ENCODE results near the gene KSR2. TPM values are rescaled to one million over a fixed set of nuclear protein-coding genes. Genes with fewer than 3 reads are reported as not detected.

Gene KSR2
- total and polyA plus RNA-seq, 2 of the 4 experiments (the other 2 are of a cell fraction) = not detected

- H2AFZ ChIP-seq (replicated peaks; ENCODE audit: low read length, poor library complexity) = no peak overlapping the region
- no peak overlapping the region for H3K14ac ChIP-seq (replicated peaks; ENCODE audit: low read depth, low read length)
- no peak overlapping the region for H3K4me3 ChIP-seq (ENCODE audit: insufficient read depth, low read depth, low read length)
- no peaks in the 10 kb centered on the region for H3K9me1 ChIP-seq (ENCODE audit: insufficient read depth, low read length)
- no peak overlapping the region for H2AK5ac ChIP-seq (ENCODE audit: low read depth, low read length)
- dilution Hi-C loops (cut with HindIII; ENCODE audit: low sequenced_read_pairs, unreplicated experiment) (no loop called here), intact Hi-C loops (cut with micrococcal nuclease) (no loop called here), in situ Hi-C loops (cut with MboI; ENCODE audit: low sequenced_read_pairs) (no loop called here)
- ATAC-seq (ENCODE audit: low read depth) = no peak
- H3K9me3 ChIP-seq (ENCODE audit: control insufficient read depth, insufficient read depth, low read length) = peaks cover 32% of the 10 kb centered on the region
- no peak overlapping the region for H2BK120ac ChIP-seq (ENCODE audit: low read depth, low read length)
- no peak overlapping the region for H4K5ac ChIP-seq (ENCODE audit: low read depth, low read length)
- no peak overlapping the region for H3K56ac ChIP-seq (ENCODE audit: extremely low read depth, insufficient read depth, low read length)
- H2AK9ac ChIP-seq (replicated peaks; ENCODE audit: low read depth, low read length, poor library complexity) = no peak overlapping the region
- H3K18ac ChIP-seq (ENCODE audit: low read depth, low read length) = no peak overlapping the region
- ChIA-PET CTCF (no interaction called here), POLR2A (ENCODE audit: unreplicated experiment) (no interaction called here)
- DNase-seq = no peak
- no peaks in the 10 kb centered on the region for H3K4me1 ChIP-seq (ENCODE audit: control insufficient read depth, insufficient read depth, low read length)
- no peak overlapping the region for H4K8ac ChIP-seq (ENCODE audit: low read depth in 2 of 2, low read length in 2 of 2)
- H3K36me3 ChIP-seq (ENCODE audit: control insufficient read depth, insufficient read depth, low read length) = no peaks in the 10 kb centered on the region
- H3K4ac ChIP-seq (ENCODE audit: low read depth, low read length) = no peak overlapping the region
- H2BK15ac ChIP-seq (ENCODE audit: low read depth, low read length) = no peak overlapping the region
- H3K23ac ChIP-seq (ENCODE audit: low read depth, low read length) = no peak overlapping the region
- H2BK20ac ChIP-seq (ENCODE audit: low read depth, low read length) = no peak overlapping the region
- no peaks in the 10 kb centered on the region for H3K79me1 ChIP-seq (ENCODE audit: low read depth in 1 of 2, low read length in 2 of 2)
- no peak overlapping the region for H4K91ac ChIP-seq (ENCODE audit: insufficient read depth, low read depth, low read length)
- H2BK5ac ChIP-seq (ENCODE audit: low read depth, low read length, poor library complexity, severe bottlenecking) = no peak overlapping the region
- no peak overlapping the region for H3K4me2 ChIP-seq (ENCODE audit: low read depth, low read length)
- no peaks in the 10 kb centered on the region for H4K20me1 ChIP-seq (ENCODE audit: insufficient read depth, low read length)
- WGBS, 2 experiments (ENCODE audit: extremely low coverage in 2 of 2, insufficient read length in 1 of 2) = no CpG with 5 or more reads among the region's 3 CpGs
- H3K27me3 ChIP-seq (ENCODE audit: control insufficient read depth, insufficient read depth, low read length) = no peaks in the 10 kb centered on the region
- no peak overlapping the region for H3K9ac ChIP-seq (ENCODE audit: low read depth, low read length)
- no peak overlapping the region for H3K27ac ChIP-seq (ENCODE audit: insufficient read depth, low read length)
- no TSS peak for BruUV-seq (replicated peaks)
- TF ChIP-seq CHD1 (IDR thresholded peaks at IDR 0.05; ENCODE audit: low read depth, low read length) = no peak
- TF ChIP-seq NFE2L2 (IDR thresholded peaks at IDR 0.05; ENCODE audit: low read depth, low read length) = no peak
- TF ChIP-seq RCOR1 (IDR thresholded peaks at IDR 0.05; ENCODE audit: insufficient replicate concordance, low read length) = no peak
- no peak for TF ChIP-seq RFX5 (IDR thresholded peaks at IDR 0.05; ENCODE audit: low read depth, low read length)
- TF ChIP-seq MAZ (IDR thresholded peaks at IDR 0.05; ENCODE audit: borderline replicate concordance, low read depth, low read length) = no peak
- no peak for TF ChIP-seq FOS (IDR thresholded peaks at IDR 0.05; ENCODE audit: low read depth, low read length)
- TF ChIP-seq CTCF (conservative IDR thresholded peaks at IDR 0.05; ENCODE audit: low read depth, low read length) = no peak
- no peak for TF ChIP-seq RAD21 (IDR thresholded peaks at IDR 0.05; ENCODE audit: low read length)
These were observed 392.7 kb downstream of the KSR2 start for GRCh38 chr12:117576053-117576452.

Data from IMR-90 (cell line).